Posterior cingulate gyrus (tissue), 11 donors: ENCODE data around the gene GATA3.

Source experiments
- DNase-seq, 10 donors: peaks; one replicate each; pipeline versions ENCODE4 v3.0.0 to v3.0.0-alpha.2; 2020 to 2021; ENCODE audit warnings: mixed read lengths in 3 of 10
- intact Hi-C: fragments of 100-400 bp; cut with DNase I; formaldehyde crosslinking; loops from one replicate; pipeline ENCODE4 v1.15.1; 2023

Gene GATA3

DNA sequence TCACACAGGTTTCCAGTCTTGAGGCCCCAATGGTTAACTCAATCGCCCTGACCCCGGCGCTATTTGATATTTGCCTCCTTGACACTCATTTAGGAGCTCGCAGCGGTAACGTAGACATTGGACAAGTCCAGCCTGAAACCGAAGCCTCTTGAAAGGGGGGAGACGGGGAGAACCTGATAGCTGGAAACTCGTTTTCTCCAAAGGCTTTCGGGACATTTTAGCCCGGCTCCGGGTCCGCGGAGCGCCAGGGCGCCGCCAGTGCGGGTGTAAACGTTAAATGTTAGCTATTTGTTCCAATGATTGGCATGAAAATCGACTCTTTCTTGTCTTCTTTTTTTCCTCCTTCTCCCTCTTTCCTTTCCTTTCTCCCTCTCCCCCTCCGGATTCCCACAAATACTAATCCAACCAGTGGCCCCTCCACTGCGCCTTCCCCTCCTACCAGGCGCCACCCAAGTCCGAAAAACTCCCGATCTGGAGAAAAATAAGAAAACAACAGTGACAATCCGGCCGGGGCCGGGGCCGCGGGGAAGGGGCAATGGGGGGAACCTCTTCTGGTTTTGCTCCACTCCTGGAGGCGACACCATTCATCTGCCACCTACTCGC lies 17.2 kb upstream of the GATA3 start:
- no peak for DNase-seq
- intact Hi-C loops = no loop called here

DNA sequence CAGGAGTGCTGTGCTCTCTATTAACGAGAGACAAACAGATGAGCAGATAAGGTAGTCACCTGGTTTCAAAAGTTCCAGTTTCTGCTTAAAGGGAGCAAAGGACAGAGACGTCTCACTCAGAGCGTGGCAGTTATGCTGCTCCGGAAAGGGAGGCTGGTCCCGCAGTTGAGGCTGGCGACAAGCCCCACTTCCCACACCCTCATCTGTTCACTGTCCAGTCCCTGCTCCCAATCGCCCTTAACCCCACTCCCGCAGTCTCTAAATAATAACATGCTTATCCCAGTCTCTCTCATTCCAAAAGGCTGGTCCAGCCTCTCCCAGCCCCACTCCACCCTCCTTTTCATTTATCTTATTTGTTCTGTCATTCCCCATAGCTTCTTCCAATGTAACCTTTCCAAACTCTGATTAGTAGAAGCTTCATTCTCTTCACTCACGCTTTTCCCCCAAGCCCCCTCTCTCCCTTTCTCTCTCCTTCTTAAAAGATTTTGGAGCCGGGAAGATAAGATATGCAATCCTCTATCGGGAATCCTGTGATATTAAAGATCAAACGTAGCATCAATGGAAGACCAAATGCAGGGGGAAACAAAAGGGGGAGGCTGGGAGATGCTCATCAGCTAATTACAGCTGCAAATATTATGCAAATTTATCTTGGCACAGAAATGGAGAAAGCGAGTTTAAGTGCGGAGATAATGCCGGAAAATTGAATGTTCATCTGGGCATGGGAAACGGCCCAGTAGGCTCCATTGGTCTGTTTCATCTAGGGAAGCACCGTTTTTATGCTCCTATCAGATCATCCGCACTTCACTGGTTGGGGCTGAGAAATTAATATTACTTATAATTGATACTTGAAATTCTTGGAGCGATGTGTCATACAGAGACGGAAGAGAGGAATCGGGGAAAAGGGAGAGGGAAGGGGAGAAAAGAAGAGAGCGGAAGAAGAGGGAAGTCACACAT lies 16.3 kb upstream of the GATA3 start:
- peak in 1 of 10 donors; percentile 22 for DNase-seq
- intact Hi-C loops = no loop called here

DNA sequence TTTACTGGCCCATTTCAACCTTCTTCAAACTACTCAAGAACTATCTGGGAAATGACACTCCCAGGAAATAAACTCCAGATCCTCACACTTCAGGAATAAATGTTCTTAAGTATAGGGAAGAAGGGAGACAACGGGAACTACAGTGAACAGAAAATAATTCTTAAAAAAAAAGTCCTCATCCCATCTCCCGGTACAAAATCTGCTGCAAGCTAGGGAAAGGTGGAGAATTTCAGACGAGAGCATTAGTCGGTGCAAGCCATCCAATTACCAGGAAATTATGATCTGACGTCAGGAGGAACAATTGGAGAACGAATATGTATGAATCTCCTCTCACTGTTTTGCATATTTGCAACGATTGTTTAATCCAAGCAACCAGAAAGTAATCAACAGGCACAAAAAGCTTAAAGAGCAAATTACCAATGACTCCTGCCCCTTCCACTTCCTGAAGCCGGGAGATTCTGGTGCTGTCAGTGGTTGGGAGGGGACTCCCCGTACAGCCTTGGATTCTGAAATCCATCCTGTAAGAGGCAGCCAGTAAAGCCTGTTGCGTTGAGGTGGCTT lies 15.1 kb upstream of the GATA3 start:
- no peak for DNase-seq
- intact Hi-C loops = no loop called here

DNA sequence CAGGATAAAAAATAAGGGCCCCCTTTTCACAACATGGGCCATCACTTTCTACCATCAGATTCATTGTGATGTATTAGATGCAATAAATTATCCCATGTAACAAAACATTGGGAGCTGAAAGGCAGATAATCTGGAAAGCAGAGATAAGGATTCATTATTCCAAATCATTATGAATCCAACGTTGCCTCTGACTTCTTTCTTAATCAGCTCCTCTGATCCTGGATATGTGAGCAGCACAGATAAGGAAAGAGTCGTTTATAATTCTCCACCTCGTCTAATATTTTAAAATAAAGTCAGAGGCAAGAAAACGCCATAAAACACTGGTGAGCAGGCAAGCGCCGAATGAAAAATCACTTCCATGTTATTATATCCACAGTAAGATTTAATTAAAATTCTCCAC lies 13.8 kb upstream of the GATA3 start:
- intact Hi-C loops = no loop called here
- DNase-seq = no peak

DNA sequence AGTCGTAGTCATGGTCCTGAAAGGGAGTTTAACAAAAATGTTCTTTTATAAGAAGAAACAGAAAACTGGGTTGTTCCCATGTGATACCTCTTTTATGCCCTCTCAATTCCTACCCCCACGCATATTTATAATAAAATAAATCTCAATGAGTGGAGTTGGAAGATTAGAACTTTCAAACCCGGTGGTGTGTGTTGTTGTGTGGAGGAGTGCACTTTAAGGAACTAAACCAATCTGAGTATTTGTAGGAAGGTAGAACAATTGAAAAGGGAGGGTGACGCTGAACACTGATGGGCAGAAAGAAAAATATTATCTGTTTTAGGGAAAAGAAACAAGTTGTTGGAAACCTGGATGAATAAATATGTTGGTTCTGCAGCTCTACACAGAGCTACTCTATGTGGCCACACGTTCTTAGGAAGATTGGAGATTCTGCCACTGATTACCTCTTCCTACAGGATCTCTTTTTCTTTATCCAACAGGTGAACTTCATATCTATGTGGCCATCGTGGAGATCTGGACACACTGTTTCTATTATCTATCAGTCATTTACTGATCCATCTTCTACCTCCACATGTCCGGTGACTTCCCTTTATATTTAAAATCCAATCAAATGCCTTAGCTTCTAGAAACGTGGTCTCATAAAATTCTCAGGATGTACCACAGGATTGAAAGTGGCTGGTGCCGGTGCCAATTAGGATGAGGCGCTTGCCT lies 13.1 kb upstream of the GATA3 start:
- intact Hi-C loops = no loop called here
- no peak for DNase-seq

DNA sequence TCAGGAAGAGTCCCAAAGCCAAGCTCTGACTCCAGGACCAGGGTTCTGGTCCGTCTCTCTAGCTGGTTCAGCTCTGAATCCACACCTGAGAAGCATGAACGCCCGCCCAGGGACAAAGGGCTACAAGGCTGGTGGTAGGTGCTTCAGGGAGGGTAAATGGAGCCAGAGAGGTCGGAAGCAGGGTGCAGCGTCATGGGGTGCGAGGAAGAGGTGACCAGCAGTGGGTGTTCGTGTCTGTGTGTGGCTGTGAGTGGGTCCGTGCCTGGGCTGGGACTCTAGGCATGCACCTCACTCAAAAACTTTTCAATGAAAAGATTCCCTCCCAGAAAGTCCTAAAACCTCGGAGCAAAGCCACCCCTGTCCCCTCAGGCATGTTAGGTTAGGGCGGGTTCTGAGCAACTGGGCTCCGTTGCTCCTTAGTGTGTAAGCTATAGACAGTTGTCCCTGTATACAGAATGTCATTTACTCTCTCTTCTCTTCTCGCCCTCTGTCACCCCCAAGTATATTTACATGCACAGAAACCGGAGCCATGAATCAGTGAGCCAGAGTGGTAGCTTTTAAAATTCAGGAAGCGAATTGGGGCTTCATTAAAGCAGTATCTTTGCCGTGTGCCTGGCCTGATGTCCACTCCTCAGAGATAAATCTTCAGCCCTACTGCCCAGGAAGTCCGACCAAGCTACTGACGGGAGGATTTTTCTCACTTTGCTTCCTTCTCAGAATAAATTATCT lies 12.3 kb upstream of the GATA3 start:
- DNase-seq = peak in 1 of 10 donors; percentile 39
- intact Hi-C loops = no loop called here

DNA sequence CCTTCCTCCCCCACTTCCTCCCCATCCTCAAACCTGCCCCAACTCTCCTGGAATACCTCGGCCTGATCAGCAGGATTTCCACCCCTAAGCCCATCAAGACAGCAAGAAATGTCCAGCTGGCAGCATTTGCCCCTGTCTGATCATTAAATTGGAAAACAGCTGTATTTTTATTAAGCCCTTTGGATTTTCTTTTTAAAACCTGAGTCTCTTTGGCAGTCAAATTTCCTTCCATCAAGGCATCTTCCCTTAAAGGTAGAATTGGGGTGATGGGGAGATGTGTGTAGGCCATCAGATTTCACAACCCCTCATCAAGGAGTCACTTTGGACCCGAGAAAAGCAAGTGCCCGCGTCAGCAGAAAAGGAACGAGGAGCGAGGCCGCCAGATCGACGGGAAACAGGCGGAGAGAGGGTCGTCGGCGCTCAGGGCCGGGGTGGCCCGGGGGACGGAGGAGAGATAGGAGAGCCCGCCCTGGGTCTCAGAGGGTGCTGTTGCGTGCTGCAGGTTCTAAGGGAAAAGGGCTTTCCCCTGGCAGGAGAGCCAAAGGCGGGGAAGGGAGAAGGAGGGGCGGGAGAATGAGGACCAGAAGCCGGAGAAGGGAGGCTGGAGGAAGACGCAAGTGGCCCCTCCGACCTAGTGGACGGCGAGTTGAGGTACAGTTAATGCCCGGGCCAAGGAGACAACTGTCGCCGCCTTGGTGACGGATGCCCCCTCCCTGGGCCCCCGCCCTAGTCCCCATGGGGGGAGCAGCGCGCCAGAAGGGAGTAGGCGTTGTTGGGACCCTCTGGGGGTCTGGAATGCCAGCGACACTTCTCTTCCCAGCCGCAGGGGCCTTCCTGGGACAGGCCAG lies 11.5 kb upstream of the GATA3 start:
- peak in 1 of 10 donors; percentile 22 for DNase-seq

DNA sequence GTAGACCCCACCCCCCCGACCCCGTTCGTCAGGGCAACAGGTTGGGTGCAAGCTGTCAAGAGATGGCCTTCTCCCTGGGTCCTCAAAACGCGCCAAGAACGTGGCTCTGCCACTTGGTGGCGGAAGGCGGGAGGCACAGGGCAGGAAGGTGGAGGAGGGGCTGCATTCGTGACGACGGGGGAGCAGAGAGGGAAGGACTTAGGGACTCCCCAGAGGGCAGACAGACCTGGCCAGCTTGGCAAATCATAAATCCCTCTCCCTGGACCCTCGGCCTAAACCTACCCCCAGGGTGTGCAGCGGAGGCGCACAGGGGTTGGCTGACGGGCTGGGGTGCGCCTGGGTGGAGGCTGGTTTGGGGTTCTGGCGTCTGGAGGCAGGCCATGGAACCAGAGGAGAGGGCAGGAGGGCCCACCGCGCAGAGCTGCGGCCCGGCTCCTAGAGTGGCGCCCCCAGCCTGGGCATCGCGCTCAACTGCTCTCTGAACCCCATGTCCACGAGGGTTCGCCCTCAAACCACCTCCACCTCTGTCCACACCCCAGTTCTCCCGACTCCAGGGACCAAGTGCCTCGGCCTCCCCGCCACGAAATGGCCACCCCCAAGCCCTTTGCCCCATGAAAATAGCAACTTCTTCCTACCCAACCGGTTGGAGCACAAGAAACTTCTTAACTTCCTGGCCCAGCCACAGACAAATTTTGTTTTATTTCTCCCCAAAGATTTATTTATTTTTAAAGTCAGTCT lies 10.8 kb upstream of the GATA3 start:
- peak in 2 of 10 donors; percentile 40 to 63 for DNase-seq
- intact Hi-C loops = no loop called here

More for the DNA sequence above, 11.5 kb upstream of the GATA3 start:
- intact Hi-C loops = no loop called here

DNA sequence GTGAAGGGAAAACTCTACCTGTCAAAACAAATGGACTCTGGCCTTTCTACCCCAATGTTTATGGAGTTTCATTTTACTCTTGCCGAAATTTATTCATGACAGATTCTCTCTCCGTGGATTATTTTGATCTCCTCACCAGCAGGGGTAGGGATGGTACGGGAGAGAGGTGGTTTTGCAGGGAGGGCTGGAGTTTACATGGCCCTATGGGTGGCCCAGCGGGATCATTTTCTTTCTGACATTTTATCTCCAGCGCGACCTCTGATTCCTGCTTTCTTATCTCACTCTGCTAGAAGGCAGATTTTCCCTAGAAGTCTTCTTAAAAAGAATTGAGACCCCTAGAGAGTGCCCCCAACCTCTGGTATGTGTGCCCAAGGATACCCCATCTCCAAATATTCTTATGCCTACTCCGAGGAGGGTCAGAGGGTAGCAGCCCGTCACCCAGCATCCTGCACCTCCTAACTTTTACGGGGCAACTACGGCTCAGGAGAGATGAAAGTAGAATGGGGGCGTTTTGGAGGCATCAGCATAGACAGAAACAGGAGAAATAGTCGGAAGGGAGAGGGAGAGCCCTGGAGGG lies 10.1 kb upstream of the GATA3 start:
- no peak for DNase-seq
- intact Hi-C loops = no loop called here

DNA sequence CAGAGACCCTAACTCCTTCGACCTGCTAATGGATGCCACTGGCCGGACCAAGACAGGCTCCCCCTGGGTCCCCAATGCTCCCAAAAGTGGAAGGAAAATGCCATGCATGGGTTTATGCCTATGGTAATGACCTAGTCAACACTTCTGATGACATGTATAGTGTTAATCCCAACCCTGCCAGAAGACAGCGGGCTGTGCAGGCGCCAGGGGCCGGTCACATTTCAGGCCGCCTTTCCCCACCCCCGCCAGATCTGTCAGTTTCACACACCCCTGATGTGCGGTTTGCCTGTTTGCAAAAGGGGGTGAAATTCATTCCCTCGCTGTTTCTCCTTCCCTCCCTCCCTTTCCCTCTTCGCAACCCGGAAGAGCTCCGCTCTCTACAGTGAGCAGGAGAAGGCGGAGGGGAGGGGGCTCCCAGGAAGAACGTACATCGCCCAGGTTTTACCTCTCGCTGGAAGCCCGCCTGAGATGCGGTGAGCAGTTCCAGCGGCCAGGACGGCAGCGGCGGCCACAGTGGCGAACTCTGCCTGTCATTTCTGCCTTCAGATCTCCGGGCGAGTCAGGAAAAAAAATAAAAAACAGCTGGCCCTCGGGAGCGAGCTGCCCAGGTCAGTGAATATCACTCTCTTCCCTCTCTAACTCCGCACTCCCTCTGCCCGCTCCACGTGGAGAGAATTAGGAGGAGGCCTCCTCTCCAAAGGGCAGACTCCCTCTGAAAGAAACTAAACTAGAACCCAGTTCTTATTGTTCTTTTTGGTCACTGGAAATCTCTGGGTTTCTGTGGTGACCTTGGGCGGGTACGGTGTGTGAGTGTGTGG lies 9.4 kb upstream of the GATA3 start:
- intact Hi-C loops = no loop called here
- DNase-seq = peak in 2 of 10 donors; percentile 20 to 68

DNA sequence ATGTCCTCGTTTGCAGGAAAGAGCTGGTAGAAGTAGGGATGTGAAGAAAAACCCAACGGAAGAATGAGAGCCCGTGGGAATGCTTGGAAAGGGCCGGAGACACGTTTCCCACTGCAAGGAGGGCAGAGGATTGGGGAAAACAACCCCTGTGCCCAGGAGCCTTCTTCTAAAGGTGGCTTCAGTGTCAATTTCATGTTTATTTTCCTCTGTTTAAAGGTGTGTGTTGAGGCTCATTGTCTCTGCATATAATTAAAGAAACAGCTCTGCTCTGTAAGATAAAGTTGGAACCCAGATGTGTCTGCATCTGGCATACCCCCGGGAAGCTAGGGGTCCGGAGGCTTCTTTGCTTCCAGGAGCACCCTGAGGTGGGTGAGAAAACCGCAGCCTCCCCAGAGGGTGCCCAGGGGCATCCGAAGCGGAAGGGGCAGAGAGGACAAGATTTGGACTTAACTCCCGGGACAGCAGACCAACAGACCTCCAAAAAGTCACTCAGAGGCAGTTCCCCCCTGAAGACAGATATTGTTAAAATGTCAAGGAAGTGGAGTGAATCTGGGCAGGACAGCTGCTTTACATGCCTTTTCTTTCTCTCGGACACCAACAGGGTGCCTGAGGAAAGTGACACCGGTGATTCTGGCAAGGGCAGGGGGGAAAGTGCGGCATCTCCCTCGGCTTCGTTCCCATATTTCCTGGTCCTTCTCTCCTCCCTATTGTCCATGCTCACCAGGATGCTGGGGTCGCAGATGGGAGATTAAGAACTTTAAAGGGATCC lies 8.6 kb upstream of the GATA3 start:
- DNase-seq = peak in 2 of 10 donors; percentile 38 to 42
- intact Hi-C loops = no loop called here

DNA sequence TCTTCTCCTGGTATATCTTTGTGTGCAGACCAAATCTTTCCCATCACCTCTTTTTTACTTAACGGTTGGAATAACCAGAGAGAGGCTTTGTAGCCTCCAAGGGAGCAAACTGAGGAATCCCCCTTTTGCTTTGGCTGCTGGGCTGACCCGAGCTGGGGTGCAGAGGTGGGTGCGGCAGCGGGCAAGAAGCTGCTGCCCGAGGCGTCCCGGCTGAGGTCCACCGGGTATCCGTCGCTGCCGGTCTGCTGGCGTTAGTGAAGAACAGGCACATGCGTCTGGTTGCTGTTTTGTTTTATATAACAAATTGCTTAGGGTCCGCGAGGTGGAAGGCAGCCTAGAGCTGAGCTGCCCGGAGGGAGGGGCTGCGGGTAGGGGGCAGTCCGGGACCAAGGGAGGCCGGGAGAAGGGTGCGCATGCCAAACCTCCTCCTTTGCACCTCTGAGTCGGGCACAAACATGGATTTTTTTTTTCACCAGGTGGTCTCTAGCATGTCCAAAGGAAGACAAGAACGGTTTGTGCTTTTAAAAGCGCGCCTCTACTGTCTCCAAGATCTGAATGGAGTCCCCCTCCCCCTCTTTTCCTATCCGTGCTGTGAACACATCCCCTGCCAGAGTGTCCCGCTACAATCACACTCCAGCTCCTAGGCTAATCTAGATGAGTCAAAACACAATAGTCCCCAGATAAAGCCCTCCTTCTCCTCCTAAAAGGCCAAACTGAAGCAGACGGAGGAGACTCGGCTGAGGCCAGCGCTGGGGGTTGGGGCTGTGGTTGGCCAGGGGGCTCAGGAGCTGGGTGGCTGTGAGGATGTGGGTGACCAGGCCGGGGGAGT lies 6.8 kb upstream of the GATA3 start:
- intact Hi-C loops = no loop called here
- DNase-seq = peak in 2 of 10 donors; percentile 30 to 67

DNA sequence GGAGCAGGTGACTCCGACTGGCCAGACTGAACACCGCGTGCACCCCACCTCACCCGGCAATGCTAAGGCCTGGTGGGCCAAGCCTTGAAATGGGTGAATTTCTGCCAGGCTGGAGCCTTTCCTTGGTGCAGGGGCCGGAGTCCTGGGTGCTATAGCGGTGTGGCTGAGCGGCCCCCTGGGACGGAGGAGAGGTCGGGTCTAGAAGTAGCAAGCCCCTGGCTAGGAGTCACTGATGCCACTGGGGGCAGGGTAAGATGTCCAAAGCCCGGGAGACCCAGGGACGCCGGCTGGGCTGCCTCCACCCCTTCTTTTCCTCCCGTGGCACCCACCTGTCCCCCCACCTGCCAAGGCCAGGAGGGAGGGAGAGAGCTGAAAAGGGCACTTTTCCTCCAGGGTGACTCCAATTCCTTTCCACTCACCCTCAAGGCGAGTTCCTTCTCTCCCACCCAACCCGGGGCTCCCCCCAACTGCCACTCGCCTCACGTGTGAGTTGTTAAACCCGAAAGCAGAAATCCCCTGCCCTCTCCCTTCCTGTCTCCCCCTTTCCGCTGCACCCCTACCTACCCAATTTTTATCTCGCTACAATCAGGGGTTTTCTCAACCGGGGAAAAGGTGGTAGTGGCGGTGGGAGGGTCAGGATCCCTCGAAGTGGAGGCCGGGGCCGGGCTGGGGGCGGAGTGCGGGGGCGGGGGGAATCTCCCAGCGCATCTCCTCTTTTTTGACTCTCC lies 6.0 kb upstream of the GATA3 start:
- peak in 2 of 10 donors; percentile 45 to 74 for DNase-seq
- intact Hi-C loops = no loop called here

DNA sequence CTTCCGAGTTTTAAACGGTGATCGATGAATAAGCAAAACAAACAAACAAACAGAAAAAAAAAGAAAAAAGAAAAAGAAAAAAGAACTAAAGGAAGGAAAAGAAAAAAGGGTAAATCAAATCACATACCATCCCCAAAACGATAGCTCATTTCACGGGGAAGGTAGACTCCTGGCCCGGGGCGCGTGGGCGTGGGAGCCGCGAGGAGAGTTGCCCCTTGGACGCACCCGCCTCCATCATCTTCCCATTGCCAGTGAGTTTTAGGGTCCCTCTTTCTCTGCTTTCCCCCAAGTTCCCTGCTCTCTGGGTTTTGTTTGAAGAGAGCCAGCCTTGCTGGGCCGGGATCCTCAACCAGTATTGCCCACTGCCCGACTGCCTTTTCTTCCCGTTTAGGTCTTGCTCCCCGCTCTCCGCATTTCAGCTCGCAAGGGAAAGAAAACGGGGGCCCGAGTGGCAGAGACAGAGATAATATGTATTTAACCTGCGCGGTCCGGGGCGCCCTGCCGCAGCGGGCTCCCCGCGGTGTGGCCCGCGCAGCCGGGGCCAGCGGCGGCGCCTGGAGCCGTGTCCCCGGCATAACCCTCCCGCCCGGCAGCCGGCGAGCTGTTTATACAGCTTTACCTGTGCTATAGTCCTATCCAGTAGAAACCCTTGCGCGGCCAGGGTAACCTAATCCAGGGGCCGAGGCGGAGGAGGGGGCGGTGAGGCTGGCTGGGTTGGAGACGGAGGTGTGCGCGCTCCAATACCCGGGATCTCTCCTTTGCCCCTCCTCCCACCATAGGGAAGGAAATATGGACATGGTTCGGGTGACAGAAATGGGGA lies 5.2 kb upstream of the GATA3 start:
- DNase-seq = peak in 2 of 10 donors; percentile 59
- intact Hi-C loops = no loop called here
